Fibroblast of lung (primary cell): ENCODE results near the gene PPP1R3F. TPM values are rescaled to one million over a fixed set of nuclear protein-coding genes. Genes with fewer than 3 reads are reported as not detected.

Source experiments
- DNase-seq, 2 donors: peaks; one replicate each; pipeline versions ENCODE4 v3.0.0 to v3.0.0-alpha.2; 2010; ENCODE audit warnings: low read depth in 2 of 2
- H2AFZ ChIP-seq: 2 replicates; pipeline ENCODE4 v1.5.1; 2012; ENCODE audit warnings: low read length, control low read depth, inconsistent platforms
- H3K27ac ChIP-seq: 2 replicates; pipeline ENCODE4 v1.5.1; 2011; ENCODE audit warnings: low read length, control low read depth; ENCODE audit not compliant: insufficient read depth
- H3K27me3 ChIP-seq: 2 replicates; pipeline ENCODE4 v1.5.1; 2011; ENCODE audit warnings: mild to moderate bottlenecking, low read length; ENCODE audit not compliant: control insufficient read depth, insufficient read depth
- H3K36me3 ChIP-seq: 2 replicates; pipeline ENCODE4 v1.5.1; 2011; ENCODE audit warnings: low read length; ENCODE audit not compliant: control insufficient read depth, insufficient read depth
- H3K4me1 ChIP-seq: 2 replicates; pipeline ENCODE4 v1.5.1; 2011; ENCODE audit warnings: low read length; ENCODE audit not compliant: control insufficient read depth, insufficient read depth; ENCODE audit errors: extremely low read depth
- H3K4me2 ChIP-seq: 2 replicates; pipeline ENCODE4 v1.5.1; 2011; ENCODE audit warnings: low read length, control low read depth; ENCODE audit not compliant: insufficient read depth; ENCODE audit errors: extremely low read depth
- H3K4me3 ChIP-seq, 4 experiments: fragments of 200-600 bp in 1 of 4; sonication (generic) in 1 of 4; replicated peaks in 1 of 4; 2 replicates each; pipeline ENCODE4 v1.5.1; 2011 to 2016; ENCODE audit warnings: low read length in 4 of 4, low read depth in 3 of 4, mild to moderate bottlenecking in 3 of 4, control low read depth in 2 of 4, inconsistent platforms in 1 of 4, mixed read lengths in 1 of 4; ENCODE audit not compliant: insufficient read depth in 1 of 4; ENCODE audit errors: control extremely low read depth in 1 of 4
- H3K79me2 ChIP-seq: 2 replicates; pipeline ENCODE4 v1.5.1; 2012; ENCODE audit warnings: mild to moderate bottlenecking, low read length, inconsistent platforms; ENCODE audit not compliant: control insufficient read depth, insufficient read depth
- H3K9ac ChIP-seq: 2 replicates; pipeline ENCODE4 v1.5.1; 2011; ENCODE audit warnings: mild to moderate bottlenecking, low read length, control low read depth; ENCODE audit not compliant: insufficient read depth
- H3K9me3 ChIP-seq: 2 replicates; pipeline ENCODE4 v1.5.1; 2012; ENCODE audit warnings: low read depth, low read length; ENCODE audit not compliant: control insufficient read depth, insufficient read depth
- H4K20me1 ChIP-seq: 2 replicates; pipeline ENCODE4 v1.5.1; 2011; ENCODE audit warnings: low read length; ENCODE audit not compliant: control insufficient read depth, insufficient read depth; ENCODE audit errors: extremely low read depth
- EZH2 ChIP-seq: IDR thresholded peaks from 2 replicates; pipeline ENCODE4 v1.5.1; 2012; ENCODE audit warnings: low read length, control low read depth, mild to moderate bottlenecking; ENCODE audit errors: missing control alignments
- polyA plus RNA-seq, 2 donors: library from polyadenylated mRNA; depleted of rRNA in 1 of 2; stranded (reverse) in 1 of 2; unstranded in 1 of 2; fragments of >200 nt; gene quantifications; 2 replicates each; pipeline ENCODE4 v1.2.1, GENCODE V29; 2011 to 2012; ENCODE audit warnings: missing spikeins in 1 of 2
- total RNA-seq: library from RNA; depleted of rRNA; stranded (reverse); fragments of >200 nt; gene quantifications from 2 replicates; pipeline ENCODE4 v1.2.1, GENCODE V29; 2014
- TF ChIP-seq, protein P1 (sequence below), 2 donors: IDR thresholded peaks in 1 of 2; conservative IDR thresholded peaks in 1 of 2; 1 replicate in 1 of 2; 2 replicates in 1 of 2; pipeline ENCODE4 v1.5.1; 2011 to 2012; ENCODE audit warnings: low read length in 2 of 2, control low read depth in 1 of 2, inconsistent platforms in 1 of 2, low read depth in 1 of 2, mild to moderate bottlenecking in 1 of 2

PPP1R3F gene
- total and polyA plus RNA-seq, 2 donors (not counting 1 experiment from before 2014, with no cell fraction given): 0.93 to 6.8 TPM

DNA sequence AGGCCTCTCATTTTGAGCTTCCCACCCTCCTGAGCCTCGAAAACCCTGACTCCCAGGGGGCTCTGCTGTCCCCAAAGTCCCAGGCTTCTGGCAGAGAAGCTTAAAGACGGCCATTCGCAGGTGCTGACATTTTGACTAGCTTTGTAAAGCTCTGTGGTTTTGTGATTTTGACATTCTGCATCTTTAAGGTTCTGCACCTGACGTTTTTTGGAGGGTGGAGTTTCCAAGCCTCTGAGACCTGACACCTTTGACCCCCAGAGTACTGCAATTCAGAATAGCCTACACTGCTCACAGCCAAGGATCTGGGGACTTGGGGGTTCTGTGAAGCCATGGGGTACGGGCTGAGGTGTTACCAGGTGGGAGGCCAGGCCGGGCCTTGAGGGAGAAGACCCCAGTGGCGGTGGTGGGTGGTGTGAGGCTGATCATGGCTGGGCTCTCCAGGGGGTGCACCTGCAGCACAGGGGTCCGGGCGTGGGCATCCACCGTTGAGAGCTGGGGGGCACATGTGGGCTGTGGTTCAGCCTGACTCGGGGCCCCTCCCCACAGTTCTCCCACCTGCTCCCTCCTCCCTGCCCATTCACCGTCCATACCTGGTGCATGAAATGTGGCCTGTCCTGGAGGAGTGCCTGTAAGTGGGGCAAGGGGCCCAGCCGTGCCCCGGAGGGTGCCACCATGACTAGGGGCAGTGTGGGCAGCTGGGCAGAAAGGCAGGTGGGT lies 12.4 kb upstream of the PPP1R3F start:
- Histone ChIP-seq H3K4me3 (no peak overlapping the region), H3K4me1 (no peaks in the 10 kb centered on the region), H3K9me3 (no peaks in the 10 kb centered on the region), H2AFZ (no peak overlapping the region), H3K27ac (no peak overlapping the region), H3K9ac (no peak overlapping the region), H3K27me3 (no peaks in the 10 kb centered on the region), H3K79me2 (no peaks in the 10 kb centered on the region), H4K20me1 (no peaks in the 10 kb centered on the region), H3K4me2 (no peak overlapping the region), H3K36me3 (no peaks in the 10 kb centered on the region)
- DNase-seq: no peak
- TF ChIP-seq, protein P1, sequence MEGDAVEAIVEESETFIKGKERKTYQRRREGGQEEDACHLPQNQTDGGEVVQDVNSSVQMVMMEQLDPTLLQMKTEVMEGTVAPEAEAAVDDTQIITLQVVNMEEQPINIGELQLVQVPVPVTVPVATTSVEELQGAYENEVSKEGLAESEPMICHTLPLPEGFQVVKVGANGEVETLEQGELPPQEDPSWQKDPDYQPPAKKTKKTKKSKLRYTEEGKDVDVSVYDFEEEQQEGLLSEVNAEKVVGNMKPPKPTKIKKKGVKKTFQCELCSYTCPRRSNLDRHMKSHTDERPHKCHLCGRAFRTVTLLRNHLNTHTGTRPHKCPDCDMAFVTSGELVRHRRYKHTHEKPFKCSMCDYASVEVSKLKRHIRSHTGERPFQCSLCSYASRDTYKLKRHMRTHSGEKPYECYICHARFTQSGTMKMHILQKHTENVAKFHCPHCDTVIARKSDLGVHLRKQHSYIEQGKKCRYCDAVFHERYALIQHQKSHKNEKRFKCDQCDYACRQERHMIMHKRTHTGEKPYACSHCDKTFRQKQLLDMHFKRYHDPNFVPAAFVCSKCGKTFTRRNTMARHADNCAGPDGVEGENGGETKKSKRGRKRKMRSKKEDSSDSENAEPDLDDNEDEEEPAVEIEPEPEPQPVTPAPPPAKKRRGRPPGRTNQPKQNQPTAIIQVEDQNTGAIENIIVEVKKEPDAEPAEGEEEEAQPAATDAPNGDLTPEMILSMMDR (conservative IDR thresholded peaks at IDR 0.05 in 1 of 2, IDR thresholded peaks at IDR 0.05 in 1 of 2; ENCODE audit: low read depth in 1 of 2, low read length in 2 of 2): no peak
- no peak for TF ChIP-seq EZH2

DNA sequence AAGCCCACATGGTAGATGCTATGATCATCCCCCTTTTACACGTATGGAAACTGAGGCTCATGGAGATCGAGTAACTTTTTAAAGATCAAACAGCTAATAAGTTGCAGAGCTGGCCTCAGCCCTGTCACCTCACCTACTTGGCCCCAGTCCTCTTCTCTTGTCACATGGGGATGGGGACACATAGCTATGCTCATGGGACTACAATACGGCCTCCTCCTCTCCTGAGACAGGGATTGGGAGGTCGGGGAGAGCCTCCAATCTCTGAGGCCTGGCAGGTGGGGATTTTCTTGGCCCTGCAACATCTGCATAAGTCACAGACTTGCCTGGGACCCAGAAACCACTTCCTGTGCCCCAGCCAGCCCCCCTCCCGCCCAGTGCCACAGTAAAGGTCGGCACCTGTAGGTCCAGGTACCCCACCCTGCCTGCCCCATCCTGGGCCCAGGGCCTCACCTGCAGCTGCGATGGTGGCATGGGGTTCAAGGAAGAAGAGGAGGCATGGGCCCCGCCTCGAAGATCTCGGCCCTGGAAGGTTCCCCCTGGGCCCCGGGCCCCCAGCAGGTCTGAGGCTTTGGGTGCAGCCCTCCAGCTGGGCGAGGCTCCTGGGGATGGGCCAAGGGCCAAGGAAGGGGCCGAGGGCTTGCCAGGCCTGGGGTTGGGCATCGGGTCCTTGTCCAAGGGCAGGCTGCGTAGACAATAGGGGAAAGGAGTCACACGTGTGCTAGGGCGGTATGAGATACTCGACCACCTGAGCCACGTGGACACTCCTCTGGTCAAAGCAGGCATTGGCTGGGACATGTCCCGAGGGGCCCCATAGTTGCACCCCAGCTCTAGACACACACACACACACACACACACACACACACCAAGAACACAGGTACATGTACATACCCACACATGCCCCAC lies 11.5 kb upstream of the PPP1R3F start:
- no peak overlapping the region for H3K4me3 ChIP-seq
- no peaks in the 10 kb centered on the region for H3K4me1 ChIP-seq
- no peaks in the 10 kb centered on the region for H4K20me1 ChIP-seq
- no peak for TF ChIP-seq EZH2
- TF ChIP-seq, protein P1 (conservative IDR thresholded peaks at IDR 0.05 in 1 of 2, IDR thresholded peaks at IDR 0.05 in 1 of 2; ENCODE audit: low read depth in 1 of 2, low read length in 2 of 2): no peak
- no peak overlapping the region for H2AFZ ChIP-seq
- no peak overlapping the region for H3K27ac ChIP-seq
- no peak overlapping the region for H3K4me2 ChIP-seq
- H3K27me3 ChIP-seq: no peaks in the 10 kb centered on the region
- H3K36me3 ChIP-seq: no peaks in the 10 kb centered on the region
- DNase-seq: no peak
- H3K79me2 ChIP-seq: no peaks in the 10 kb centered on the region
- H3K9ac ChIP-seq: no peak overlapping the region
- no peaks in the 10 kb centered on the region for H3K9me3 ChIP-seq

DNA sequence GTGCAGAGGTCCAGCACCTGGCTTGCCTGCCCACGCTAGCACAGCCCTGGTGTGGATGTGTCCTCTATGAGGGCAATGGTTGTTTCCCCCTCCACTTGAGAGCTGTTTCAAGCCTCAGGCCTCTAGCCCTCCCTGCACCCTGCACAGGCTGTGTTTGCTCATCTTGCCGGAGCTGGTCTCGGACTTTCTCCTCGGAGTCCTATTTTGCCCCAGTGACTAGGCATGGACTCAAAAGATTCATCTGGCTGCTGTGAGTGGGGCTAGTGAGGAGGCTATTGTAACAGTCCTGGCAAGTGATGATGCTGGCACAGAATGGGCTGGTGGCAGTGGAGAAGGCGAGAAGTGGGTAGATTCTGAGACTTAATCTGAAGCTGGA lies 10.9 kb upstream of the PPP1R3F start:
- H3K4me1 ChIP-seq: no peaks in the 10 kb centered on the region
- no peaks in the 10 kb centered on the region for H4K20me1 ChIP-seq
- H2AFZ ChIP-seq: no peak overlapping the region
- TF ChIP-seq, protein P1 (conservative IDR thresholded peaks at IDR 0.05 in 1 of 2, IDR thresholded peaks at IDR 0.05 in 1 of 2; ENCODE audit: low read depth in 1 of 2, low read length in 2 of 2): no peak
- no peak for TF ChIP-seq EZH2
- no peak overlapping the region for H3K4me3 ChIP-seq
- H3K9me3 ChIP-seq: no peaks in the 10 kb centered on the region
- H3K9ac ChIP-seq: no peak overlapping the region
- no peak for DNase-seq
- H3K27ac ChIP-seq: no peak overlapping the region
- H3K79me2 ChIP-seq: no peaks in the 10 kb centered on the region
- H3K4me2 ChIP-seq: no peak overlapping the region
- no peaks in the 10 kb centered on the region for H3K27me3 ChIP-seq
- no peaks in the 10 kb centered on the region for H3K36me3 ChIP-seq
